GM06990 (cell line): ENCODE data around the gene IKBKG.
A peak's percentile ranks its signal among the peaks of the same experiment; 100 is the strongest.
"Not testable (repeated sequence)": the region's sequence is repeated elsewhere in the genome, so short reads cannot be mapped to it uniquely, and the experiment has no call there.

Experiments
- DNase-seq: peaks from one replicate; pipeline ENCODE4 v3.0.0-alpha.2; 2011; ENCODE audit not compliant: insufficient read length; ENCODE audit errors: extremely low read depth
- H3K27me3 ChIP-seq: replicated peaks from 2 replicates; pipeline ENCODE4 v1.6.0; 2011; ENCODE audit warnings: low read length; ENCODE audit not compliant: control insufficient read depth, insufficient read depth
- H3K36me3 ChIP-seq: 2 replicates; pipeline ENCODE4 v1.5.1; 2011; ENCODE audit warnings: low read length; ENCODE audit not compliant: control insufficient read depth, insufficient read depth
- H3K4me3 ChIP-seq: replicated peaks from 2 replicates; pipeline ENCODE4 v1.5.1; 2011; ENCODE audit warnings: low read depth, mild to moderate bottlenecking, control low read depth, low read length
- TF ChIP-seq, protein P1 (sequence below): IDR thresholded peaks from 2 replicates; pipeline ENCODE4 v1.5.1; 2011; ENCODE audit warnings: low read length, control low read depth, mild to moderate bottlenecking, inconsistent platforms; ENCODE audit not compliant: insufficient read depth, poor library complexity, severe bottlenecking

The IKBKG gene

DNA sequence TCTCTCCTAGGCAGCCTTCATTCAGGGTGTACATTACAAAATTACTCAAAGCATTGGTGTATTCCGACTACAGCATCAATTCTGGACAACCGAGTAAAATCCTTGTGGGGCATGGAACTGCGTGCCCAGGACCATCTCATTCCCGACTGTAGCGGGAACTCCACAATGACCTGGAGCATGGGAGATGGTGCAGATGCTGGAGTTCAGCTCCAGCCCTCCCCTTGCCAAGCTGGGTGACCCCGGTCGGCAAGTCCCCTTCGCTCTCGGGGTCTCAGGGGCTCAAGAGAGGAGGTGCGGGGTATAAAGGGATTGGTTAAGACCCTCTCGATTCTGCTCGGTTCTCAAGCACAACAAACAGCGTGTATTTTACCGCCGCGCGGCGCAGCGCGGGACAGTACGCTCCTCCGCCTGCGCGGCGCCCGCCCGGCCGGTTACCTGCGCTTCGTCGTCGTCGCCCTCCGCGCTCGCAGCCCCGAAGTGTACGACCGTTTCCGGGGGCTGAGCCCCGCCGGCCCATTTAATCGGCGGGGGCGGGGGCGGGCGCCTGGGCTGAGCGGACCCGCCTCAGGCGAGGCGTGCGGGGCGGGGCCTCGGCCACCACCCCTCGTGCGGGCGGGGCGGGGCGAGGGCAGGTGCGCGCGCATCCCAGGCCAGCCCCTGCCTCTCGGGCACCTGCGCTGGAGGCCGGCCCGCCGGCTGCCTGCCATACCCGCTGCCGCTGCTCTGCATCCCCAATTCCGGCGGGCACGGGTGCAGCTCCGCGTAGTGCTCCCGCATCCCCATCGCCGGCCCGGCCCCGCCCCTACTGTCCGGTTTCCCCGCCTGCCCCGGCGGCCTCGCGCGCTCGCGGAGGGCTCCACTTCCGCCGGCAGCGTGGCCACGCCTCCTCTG, 821 bp upstream of the IKBKG start, which contains the start of gene G6PD:
Gene G6PD, minus strand, starts transcription at position 493 of the 891 bp plus-strand sequence. CDS start 691 bp downstream, outside the sequence.
- peak; percentile 84 for DNase-seq

DNA sequence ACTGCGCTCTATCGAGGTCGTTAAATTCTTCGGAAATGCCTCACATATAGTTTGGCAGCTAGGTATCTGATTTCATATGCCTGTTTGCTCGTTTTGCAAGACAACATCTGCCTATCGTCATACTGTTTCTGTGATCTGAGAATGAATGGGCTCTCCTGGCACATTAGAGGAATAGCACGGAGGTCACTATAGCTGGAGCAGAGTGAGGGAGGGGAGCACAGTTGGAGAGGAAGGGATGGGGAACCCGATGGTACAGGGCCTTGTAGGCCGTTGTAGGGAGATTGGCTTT, 552 bp downstream of the IKBKG start:
- peak overlapping the region; percentile 79 for H3K4me3 ChIP-seq
- no peak for DNase-seq
- TF ChIP-seq, protein P1, sequence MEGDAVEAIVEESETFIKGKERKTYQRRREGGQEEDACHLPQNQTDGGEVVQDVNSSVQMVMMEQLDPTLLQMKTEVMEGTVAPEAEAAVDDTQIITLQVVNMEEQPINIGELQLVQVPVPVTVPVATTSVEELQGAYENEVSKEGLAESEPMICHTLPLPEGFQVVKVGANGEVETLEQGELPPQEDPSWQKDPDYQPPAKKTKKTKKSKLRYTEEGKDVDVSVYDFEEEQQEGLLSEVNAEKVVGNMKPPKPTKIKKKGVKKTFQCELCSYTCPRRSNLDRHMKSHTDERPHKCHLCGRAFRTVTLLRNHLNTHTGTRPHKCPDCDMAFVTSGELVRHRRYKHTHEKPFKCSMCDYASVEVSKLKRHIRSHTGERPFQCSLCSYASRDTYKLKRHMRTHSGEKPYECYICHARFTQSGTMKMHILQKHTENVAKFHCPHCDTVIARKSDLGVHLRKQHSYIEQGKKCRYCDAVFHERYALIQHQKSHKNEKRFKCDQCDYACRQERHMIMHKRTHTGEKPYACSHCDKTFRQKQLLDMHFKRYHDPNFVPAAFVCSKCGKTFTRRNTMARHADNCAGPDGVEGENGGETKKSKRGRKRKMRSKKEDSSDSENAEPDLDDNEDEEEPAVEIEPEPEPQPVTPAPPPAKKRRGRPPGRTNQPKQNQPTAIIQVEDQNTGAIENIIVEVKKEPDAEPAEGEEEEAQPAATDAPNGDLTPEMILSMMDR: no peak
- peaks cover 2% of the 10 kb centered on the region for H3K36me3 ChIP-seq
- no peaks in the 10 kb centered on the region for H3K27me3 ChIP-seq

More for the DNA sequence above, 821 bp upstream of the IKBKG start, which contains the start of gene G6PD:
- Histone ChIP-seq H3K4me3 (peak within 1 kb of the TSS; percentile 79), H3K27me3 (no peaks in the 10 kb centered on the region), H3K36me3 (no peaks in the 10 kb centered on the region; the same call in none of the 2 replicates)
- TF ChIP-seq, protein P1: no peak

DNA sequence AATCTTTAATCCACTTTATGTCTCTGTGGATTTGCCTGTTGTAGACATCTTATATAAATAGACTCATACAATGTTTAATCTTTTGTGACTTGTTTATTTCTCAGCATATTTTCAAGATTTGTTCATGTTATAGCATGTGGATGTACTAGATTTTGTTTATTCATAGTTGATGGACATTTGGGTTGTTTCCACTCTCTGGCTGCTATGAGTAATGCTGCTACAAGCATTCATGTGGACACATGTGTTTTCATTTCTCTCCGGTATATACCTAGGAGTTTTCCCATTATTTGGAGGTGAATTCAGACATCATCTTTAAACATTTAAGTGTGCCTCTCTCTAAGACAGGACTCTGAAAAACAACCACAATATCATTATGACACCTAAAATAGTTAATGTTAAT, 2.3 kb downstream of the IKBKG start:
- no peak for DNase-seq
- Histone ChIP-seq H3K4me3 (no peak overlapping the region), H3K27me3 (no peaks in the 10 kb centered on the region), H3K36me3 (peaks cover 4% of the 10 kb centered on the region)
- TF ChIP-seq, protein P1: no peak

DNA sequence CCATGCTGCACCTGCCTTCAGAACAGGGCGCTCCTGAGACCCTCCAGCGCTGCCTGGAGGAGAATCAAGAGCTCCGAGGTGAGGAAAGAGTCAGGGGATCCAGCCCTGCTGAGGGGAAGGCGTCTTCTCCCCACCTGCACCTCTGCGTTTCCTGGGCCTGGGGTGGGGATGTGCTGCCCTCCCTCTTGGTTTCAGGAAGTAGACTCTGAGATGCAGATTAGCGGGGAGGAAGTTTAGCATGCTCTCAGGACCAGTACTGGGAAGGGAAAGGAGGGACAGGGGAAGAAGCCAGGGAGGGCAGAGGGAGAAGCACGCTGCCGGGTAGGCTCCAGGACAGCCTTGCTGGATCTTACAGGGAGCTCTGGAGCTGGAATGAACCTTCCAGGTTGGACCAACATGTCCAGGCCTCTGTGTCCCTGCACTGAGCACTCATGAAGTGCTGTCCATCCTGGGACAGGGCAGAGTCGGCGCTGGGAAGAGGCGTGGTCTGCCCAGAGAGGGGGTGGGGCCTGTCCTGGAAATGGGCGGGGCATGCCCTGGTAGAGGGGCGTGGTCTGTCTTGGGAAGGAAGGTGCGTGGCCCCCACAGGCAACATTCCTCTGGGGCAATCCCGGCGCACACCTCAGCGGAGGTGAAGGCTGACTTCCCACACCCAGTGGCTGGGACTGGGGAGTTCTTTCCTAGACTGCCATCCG, 4.8 kb downstream of the IKBKG start:
- H3K27me3 ChIP-seq, H3K36me3 ChIP-seq, DNase-seq, H3K4me3 ChIP-seq: not testable (repeated sequence)

DNA sequence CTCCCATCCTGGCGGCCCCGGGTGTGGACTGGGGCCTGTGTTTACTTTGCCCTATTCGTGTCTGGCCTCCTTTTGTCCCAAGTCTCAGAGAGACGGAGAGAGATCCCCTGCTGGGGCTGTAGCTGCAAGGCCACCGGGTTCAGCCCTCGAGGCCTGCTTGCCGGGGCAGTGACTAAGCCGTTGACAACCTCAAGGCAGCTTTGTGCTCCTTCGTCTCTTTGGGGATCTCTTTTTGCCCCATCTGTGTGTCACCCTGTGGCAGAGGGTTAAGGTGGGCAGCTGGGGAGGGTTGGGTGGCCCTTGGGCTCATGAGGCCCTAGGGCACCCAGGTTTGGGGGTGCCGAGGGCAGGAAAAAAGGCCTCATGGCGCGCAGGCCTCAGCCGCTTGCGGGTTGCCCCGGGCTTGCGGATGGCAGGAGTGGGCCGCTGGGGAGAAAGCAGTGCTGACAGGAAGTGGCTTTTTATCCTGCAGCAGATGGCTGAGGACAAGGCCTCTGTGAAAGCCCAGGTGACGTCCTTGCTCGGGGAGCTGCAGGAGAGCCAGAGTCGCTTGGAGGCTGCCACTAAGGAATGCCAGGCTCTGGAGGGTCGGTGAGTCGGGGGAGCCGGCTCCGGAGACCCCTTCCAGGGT, 10.8 kb downstream of the IKBKG start:
- DNase-seq, H3K36me3 ChIP-seq, H3K4me3 ChIP-seq, H3K27me3 ChIP-seq: not testable (repeated sequence)

DNA sequence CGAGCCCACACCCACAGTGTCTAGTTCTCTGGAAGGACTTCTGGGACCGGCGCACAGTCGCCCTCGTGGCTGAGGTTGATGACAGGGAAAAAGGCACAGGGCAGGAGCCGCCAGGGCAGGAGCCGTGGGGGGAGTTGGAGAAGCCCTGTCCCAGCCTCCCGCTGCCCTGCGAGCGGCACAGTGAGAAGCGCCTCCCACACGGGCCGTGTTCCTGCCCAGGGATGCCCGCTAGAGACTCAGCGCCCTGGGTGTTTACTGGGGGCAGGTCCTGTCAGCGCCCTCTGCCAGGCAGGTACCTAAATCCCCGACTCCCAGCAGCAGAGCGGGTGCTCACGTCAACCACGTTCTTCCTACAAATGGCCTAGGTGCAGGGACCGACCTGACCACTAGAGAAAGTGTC, 11.5 kb downstream of the IKBKG start:
- H3K4me3 ChIP-seq, H3K27me3 ChIP-seq, DNase-seq, H3K36me3 ChIP-seq: not testable (repeated sequence)

DNA sequence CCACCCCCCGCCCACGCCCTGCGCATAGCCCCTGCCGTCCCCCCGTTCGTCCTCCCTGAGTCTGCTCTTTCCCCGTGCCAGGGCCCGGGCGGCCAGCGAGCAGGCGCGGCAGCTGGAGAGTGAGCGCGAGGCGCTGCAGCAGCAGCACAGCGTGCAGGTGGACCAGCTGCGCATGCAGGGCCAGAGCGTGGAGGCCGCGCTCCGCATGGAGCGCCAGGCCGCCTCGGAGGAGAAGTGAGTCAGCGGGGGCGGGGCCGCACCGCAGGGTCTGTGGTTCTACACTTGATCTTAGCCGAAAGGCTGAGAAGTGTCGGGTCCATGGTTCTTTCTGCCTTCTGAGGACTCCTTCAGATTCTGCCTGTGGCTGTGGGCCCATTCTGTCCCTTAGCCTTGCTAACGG, 12.9 kb downstream of the IKBKG start:
- H3K4me3 ChIP-seq, H3K36me3 ChIP-seq, DNase-seq: not testable (repeated sequence)

DNA sequence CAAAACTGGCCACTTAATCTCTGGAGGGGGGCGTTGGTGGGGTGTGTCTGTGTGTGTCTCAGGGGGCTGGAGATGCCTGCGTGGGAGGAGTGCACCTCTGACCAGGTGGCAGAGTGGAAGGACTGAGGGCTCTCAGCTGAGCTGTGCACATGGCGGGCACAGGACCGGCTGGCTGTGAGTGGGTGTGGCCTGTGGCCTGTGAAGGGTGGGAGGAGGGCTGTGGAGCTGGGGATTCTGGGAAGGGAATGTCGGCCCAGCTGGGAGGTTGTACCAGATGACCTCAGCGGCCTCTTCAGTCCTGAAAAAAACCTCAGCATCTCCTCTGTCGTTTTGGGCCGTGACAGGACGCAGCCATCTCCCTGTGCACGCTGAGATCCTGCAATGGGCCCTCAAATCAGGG, 14.9 kb downstream of the IKBKG start:
- H3K36me3 ChIP-seq, H3K27me3 ChIP-seq, DNase-seq, H3K4me3 ChIP-seq: not testable (repeated sequence)

More for the DNA sequence above, 12.9 kb downstream of the IKBKG start:
- not testable (repeated sequence) for H3K27me3 ChIP-seq

DNA sequence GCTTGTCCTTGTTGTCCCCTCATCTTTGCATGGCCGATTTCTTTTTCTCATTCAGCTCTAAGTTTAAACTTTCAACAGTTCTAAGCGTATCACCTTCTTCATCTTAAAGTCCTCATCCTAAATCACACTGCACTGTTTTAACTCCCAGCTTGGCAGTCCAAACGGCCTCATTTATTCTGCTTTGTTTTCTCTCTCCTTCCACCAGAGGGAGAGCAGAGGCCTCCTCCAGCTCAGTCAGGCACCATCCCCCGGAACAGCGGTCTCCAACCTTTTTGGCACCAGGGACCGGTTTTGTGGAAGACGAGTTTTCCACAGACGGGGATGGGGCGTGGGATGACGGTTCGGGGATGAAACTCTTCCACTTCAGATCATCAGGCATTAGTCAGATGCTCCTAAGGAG, 22.9 kb downstream of the IKBKG start:
- not testable (repeated sequence) for H3K36me3 ChIP-seq, DNase-seq, H3K4me3 ChIP-seq, H3K27me3 ChIP-seq

DNA sequence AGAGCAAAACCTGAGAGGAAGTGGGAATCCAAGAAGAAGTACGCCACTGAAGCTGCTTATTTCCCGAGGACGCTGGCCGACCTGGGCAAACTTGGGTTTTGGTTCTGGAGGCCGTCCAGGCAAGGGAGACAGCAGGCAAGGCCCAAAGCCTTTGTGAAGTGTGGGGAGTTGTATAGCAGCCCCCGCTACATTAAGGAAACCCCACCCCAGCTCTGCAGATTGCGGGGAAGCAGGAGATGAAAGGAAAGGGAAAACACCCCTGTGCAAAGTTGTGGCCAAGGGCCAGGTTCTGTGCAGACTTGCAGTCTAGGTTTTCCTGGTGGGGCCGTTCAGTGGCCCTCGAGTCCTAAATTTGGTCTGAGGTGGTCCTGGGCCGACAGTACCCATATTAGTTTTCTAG, 25.6 kb downstream of the IKBKG start:
- H3K36me3 ChIP-seq, H3K27me3 ChIP-seq, DNase-seq, H3K4me3 ChIP-seq: not testable (repeated sequence)

DNA sequence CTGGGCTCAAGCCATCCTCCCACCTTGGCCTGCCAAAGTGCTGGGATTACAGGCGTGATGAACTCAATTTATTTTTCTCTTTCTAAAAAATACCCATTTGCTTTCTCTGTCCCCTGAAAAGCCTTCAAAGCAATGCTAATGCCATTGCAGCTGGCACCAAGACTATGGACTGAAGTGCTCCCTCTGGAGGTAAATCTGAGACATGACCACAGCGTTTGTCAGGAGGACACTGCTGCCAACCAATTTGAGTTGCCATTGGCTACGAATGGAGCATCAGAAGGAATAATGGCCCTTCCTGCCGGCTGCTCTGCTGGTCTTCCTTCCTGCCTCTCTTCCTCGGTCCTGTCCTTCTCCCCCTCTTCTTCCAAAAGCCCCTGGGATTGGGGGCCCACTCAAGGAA, 27.7 kb downstream of the IKBKG start:
- DNase-seq, H3K4me3 ChIP-seq, H3K27me3 ChIP-seq, H3K36me3 ChIP-seq: not testable (repeated sequence)
